ENCODE results near the gene DIS3L2. TPM values are rescaled to one million over a fixed set of nuclear protein-coding genes. Genes with fewer than 3 reads are reported as not detected.
"Not testable (repeated sequence)": the region's sequence is repeated elsewhere in the genome, so short reads cannot be mapped to it uniquely, and the experiment has no call there.

The DIS3L2 gene
- total RNA-seq, 1 donor from 2014 or later, result 77.2 TPM

DNA sequence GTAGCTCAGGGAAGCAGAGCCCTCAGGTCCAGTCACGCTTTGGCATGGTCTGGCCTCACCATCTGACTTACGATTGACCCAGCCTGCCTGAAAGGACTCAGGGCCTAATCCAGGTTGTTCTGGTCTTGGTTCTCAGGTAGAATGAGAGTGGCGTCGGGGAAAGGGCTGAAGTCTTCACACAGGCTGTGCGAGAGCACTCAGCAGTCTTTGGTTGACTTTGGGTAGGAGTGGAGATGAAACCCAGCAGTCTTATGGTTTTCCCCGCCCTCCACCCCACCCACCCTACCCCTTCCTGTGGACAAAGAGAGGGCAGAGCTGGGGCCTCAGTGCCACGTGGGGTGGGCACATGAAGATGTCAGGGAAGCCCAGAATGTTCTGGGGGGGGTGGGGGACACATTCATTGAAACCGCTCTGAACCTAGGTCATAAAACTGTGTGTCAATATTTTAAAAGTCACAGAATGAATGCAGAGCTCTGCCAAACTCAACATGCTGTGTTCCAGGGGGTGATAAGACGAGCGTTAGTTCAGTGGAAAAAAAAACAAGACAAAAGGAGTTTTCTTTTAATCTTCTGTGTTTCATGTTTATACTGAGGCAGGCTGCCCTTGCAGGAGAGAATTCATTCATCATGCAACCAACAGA, 358.4 kb downstream of the DIS3L2 start:
- no peak for DNase-seq (ENCODE audit: low spot score)

DNA sequence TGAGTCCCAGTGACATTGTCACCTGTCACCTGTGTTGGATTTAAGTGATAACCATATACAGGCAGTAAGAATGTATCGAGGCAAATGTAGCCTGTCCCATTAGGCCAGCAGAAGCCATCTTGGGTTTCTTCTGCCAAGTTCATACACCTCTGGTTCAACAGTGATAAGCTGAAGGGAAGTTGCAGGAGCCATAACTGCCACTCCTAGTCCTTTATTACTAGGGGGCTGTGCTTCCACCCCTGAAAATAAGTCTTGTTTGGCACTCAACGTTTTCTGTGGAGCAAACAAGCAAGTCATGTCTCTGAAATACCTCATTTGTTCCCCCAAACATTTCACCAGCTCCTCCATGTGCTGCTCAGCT, 358.9 kb downstream of the DIS3L2 start:
- DNase-seq (ENCODE audit: low spot score), result no peak

- no peak for DNase-seq (ENCODE audit: low spot score)
Measured at GRCh38 chr2:232321156-232321816, 359.8 kb downstream of the DIS3L2 start.

- no peak for DNase-seq (ENCODE audit: low spot score)
Measured at GRCh38 chr2:232321817-232322559, 360.5 kb downstream of the DIS3L2 start.

- no peak for DNase-seq (ENCODE audit: low spot score)
Measured at GRCh38 chr2:232322560-232323327, 361.2 kb downstream of the DIS3L2 start.

DNA sequence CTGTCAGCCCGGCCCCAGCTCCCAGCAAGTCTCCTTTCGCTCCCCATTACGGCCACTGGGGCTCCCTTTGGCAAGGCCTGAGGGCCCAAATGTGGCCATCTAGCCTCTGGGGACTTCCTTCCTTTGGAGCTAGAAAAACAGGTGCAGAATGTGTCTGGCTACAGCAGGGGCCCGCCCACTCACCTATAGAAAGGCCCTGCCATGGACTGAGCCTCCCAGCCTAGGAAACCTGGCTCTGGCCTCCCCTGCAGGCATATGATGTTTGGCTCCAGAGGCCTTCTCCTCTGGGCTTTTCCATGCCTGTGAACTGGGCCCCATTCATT, 361.8 kb downstream of the DIS3L2 start:
- DNase-seq (ENCODE audit: low spot score), result no peak

DNA sequence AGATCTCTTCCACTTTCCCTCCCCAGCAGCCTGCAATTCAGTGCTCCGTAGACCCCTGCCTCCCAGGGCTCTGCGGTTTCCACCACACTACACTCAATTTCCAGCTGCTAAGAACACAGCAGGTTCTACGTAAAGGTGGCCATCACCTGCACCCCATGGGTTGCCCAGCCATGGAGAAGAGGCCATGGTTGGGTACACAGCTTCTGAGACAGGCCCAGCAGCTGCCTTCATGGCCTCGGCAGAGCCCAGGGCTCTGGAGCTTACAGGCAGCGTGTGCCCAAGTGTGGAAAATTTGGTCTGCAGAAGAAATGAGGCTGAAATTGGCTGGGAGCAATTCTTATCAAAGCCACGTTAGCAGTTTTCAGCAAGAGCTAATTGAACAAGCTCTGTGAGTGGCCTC, 362.5 kb downstream of the DIS3L2 start:
- not testable (repeated sequence) for DNase-seq (ENCODE audit: low spot score)

DNA sequence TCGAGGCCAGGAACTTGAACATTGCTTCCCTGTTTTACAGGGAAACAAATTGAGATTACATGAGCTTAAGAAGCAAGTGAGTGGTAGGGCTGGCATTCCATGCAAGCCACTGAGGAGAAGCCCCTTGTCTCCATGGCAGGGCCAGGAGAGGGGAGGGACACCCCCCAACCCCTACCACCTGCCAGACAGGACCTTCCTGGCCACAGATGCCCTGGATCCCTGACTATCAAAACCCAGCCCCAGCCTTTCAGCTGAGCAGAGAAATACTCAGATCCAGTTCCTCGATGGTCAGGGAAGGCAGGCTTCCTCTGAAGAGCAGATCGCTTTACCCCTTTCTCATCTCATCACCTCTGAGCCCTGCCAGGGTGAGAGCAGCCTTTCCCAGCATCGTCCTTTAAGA, 363.3 kb downstream of the DIS3L2 start:
- no peak for DNase-seq (ENCODE audit: low spot score)

- no peak for DNase-seq (ENCODE audit: low spot score)
Measured at GRCh38 chr2:232325324-232326273, 364.1 kb downstream of the DIS3L2 start.

- not testable (repeated sequence) for DNase-seq (ENCODE audit: low spot score)
Measured at GRCh38 chr2:232326274-232327104, 365.0 kb downstream of the DIS3L2 start.

DNA sequence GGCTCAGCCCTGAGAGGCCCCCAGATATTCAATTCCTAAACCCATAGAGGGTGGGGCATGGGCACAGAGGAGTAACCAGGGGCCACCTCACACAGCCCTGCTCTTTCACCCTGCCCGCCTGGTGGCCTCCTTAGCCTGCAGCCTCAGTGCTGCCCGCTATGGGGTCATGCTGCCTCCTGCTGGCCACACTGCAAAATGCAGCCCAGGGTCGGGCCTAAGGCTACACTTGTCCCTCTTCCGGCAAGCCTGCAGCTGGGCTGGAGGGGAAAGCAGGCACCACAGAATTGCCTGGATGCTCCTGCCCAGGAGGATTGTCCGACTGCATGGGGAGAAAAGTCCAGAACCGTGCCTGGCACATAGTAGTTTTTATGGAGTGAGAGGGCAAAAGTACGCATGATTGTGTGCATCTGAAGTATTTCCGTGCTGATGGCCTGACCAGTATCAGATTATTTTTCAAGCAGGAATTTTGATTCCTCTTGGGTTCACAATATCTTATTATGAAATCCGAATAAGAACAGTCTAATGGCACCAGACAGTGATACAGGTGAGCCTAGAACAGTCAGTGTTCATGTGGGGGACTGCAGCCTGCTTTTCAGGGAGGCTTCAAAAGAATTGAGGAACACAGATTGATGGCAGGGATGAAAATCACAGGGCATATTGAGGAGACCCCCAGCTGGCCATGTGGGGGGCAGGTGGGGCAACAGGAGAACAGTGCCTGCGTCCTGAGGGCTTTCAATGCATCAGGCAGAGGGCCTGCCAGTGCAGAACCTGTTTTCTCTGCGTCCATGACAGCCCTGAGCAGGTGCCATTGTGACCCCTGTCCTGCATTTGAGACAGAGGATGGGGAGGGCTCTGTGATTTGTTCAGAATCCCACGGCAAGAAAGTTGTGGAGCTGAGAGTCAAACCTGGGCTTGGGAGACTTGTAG, 365.9 kb downstream of the DIS3L2 start:
- peak; percentile 80 for DNase-seq (ENCODE audit: low spot score)

GRCh38 chr2:232328032-232328422, 366.5 kb downstream of the DIS3L2 start:
- DNase-seq (ENCODE audit: low spot score), result no peak

DNA sequence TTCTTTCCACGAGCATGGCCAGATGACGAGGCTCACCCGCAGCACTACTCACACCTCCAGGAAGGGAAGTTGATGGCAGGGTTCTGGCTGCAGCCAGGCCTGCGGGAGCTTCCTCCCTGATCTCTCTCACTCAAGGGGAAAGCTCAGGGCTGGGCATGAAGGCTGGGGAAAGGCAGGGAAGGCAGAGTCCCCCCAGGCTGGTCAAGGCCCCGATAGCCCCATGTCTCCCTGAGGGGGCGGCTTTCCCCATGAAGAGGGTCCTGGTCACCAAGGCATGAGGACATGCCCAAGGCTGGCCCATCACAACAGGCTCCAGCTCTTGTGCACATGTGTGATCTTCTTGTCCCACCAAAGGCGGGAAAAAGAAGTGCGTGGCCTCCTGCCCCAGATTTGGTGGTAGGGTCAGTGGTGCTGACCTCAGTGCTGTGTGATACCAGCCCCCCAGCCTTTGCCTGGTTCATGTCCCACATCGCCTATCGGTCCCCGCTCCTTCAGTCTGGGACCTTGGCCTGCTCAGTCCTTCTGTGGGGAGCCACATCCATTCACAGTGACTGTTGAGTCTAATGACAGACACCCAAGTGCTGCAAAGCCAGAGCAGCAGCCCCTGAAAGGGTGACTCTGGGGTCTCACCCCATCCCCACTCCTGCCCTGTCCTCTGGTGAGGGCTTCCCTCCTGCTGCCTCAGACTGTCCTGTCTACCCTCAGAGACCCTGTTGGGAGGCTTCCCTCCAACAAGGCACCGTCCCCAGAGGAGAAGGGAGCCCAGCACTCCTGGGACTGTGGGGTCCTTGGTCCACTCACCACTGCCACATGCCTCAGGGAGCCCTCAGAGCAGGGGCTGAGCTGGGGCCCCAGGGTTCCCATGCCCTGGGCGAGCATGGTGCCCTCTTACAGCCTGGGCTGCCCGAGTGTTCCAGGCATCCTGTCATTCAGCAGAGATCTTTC, 367.3 kb downstream of the DIS3L2 start:
- DNase-seq (ENCODE audit: low spot score), result no peak

- no peak for DNase-seq (ENCODE audit: low spot score)
Measured at GRCh38 chr2:232329716-232330067, 368.2 kb downstream of the DIS3L2 start.

DNA sequence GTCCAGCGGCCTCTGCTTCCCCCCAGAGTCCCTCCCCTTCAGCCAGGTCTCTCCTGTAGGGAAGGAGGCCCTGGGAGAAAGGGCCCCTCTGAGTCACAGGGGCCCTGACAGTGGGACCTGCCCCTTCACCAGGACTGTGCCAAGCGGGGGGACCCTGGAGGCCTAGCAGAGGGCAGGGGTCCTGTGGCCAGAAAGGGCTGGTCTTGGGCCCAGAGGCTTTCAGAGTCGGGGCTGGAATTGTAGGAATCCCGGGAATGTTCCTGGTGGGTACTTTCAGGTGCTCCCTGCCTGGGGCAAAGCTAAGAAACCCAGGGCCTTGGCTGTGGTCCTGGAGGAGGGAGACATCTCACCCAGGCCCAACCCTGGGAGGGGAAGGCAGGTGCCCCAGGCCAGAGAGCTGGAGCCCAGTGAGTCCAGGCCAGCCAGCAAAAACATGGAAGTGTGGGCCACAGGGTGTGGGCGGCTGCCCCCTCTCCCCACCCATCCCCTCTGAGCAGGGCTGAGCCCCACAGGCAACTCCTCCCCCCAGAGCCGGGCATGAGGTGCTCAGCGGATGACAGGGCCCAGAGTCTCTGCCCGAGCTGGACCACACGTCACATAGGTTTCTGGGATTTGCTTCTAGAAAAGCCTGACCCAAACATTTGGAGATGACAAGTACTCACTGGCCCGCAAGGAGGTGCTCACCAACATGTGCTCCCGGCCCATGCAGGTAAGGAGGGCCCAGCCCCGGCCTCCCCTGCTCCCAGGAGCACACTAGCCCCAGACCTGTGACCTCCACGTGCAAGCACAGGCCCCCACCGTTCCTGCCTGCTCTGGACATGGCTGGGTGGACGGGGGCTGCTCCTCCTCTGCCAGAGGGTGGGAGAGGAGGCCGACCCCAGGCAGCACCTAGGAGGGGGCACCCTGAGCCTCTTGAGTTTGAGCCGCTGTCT, 368.8 kb downstream of the DIS3L2 start:
- DNase-seq (ENCODE audit: low spot score), result no peak

- not testable (repeated sequence) for DNase-seq (ENCODE audit: low spot score)
Measured at GRCh38 chr2:232331061-232331460, 369.5 kb downstream of the DIS3L2 start.

DNA sequence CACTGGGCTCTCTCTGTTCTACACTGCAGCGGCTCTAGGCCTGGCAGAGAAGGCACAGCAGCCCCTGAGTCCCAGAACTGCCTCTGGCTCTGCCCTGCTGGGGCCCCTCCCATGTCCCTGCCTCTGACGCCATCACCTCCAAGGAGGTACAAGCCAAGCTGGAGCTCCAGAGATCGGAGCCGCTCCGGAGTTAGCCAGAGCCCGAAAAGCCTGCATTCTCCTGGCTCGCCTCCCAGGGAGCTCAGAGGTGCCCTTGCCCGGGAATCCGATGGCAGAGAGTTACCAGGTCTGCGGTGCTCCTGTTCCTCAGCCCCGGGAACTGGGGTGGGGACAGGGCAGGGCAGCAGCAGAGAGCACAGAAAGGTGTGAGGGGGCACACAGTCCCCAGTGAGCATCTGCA, 370.1 kb downstream of the DIS3L2 start:
- not testable (repeated sequence) for DNase-seq (ENCODE audit: low spot score)
